ENCODE data around the gene SERP2. TPM values are rescaled to one million over a fixed set of nuclear protein-coding genes. Genes with fewer than 3 reads are reported as not detected.

Gene SERP2
- total and polyA plus RNA-seq, 9 of the 15 experiments (the other 6 are each of a cell fraction or from before 2014, with no cell fraction given): 0.13 TPM; not detected in 8

DNA sequence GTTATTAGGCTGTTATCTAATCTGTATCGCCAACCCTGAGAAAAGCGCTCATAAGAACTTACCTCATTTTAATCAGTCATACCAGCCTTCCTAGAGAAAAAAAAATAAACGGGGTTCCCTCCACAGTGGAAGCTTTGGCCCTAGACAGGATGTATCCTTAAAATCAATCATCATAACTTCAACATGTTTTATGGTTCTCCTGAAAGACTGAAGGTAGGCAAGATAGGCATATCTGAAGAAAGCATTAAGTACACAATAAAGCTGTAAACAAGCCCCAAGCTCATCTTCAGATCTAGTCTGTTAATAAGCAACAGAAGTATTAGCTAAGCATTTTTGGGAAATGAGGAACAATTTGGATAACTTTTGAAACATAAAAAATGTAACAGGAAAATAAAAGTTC, 18.7 kb upstream of the SERP2 start (continued):
- TF ChIP-seq, protein P1, sequence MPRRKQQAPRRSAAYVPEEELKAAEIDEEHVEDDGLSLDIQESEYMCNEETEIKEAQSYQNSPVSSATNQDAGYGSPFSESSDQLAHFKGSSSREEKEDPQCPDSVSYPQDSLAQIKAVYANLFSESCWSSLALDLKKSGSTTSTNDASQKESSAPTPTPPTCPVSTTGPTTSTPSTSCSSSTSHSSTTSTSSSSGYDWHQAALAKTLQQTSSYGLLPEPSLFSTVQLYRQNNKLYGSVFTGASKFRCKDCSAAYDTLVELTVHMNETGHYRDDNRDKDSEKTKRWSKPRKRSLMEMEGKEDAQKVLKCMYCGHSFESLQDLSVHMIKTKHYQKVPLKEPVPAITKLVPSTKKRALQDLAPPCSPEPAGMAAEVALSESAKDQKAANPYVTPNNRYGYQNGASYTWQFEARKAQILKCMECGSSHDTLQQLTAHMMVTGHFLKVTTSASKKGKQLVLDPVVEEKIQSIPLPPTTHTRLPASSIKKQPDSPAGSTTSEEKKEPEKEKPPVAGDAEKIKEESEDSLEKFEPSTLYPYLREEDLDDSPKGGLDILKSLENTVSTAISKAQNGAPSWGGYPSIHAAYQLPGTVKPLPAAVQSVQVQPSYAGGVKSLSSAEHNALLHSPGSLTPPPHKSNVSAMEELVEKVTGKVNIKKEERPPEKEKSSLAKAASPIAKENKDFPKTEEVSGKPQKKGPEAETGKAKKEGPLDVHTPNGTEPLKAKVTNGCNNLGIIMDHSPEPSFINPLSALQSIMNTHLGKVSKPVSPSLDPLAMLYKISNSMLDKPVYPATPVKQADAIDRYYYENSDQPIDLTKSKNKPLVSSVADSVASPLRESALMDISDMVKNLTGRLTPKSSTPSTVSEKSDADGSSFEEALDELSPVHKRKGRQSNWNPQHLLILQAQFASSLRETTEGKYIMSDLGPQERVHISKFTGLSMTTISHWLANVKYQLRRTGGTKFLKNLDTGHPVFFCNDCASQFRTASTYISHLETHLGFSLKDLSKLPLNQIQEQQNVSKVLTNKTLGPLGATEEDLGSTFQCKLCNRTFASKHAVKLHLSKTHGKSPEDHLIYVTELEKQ (CRISPR knock-in tag; IDR thresholded peaks at IDR 0.05): no peak
- TF ChIP-seq ZZZ3 (IDR thresholded peaks at IDR 0.05) (no peak), ETS2 (tag; IDR thresholded peaks at IDR 0.05; ENCODE audit: borderline replicate concordance, poor library complexity, severe bottlenecking) (no peak), ZBTB8A (IDR thresholded peaks at IDR 0.05; ENCODE audit: partially characterized antibody) (no peak), BRCA1 (IDR thresholded peaks at IDR 0.05) (no peak), BRCA1 (CRISPR knock-in tag; IDR thresholded peaks at IDR 0.05) (no peak), SOX6 (IDR thresholded peaks at IDR 0.05) (peak; percentile 30; the same call in 1 of the 2 replicates), ZNF589 (CRISPR knock-in tag; IDR thresholded peaks at IDR 0.05; ENCODE audit: low read depth) (no peak), HSF4 (CRISPR knock-in tag; IDR thresholded peaks at IDR 0.05; ENCODE audit: borderline replicate concordance) (no peak), TAF1 (IDR thresholded peaks at IDR 0.05; ENCODE audit: control insufficient read depth, extremely low read depth, insufficient read depth, low read length, severe bottlenecking) (no peak), LEF1 (IDR thresholded peaks at IDR 0.05) (peak; percentile 37; the same call in 1 of the 2 replicates), MCM5 (IDR thresholded peaks at IDR 0.05; ENCODE audit: low read depth) (no peak)
- TF ChIP-seq, protein P2, sequence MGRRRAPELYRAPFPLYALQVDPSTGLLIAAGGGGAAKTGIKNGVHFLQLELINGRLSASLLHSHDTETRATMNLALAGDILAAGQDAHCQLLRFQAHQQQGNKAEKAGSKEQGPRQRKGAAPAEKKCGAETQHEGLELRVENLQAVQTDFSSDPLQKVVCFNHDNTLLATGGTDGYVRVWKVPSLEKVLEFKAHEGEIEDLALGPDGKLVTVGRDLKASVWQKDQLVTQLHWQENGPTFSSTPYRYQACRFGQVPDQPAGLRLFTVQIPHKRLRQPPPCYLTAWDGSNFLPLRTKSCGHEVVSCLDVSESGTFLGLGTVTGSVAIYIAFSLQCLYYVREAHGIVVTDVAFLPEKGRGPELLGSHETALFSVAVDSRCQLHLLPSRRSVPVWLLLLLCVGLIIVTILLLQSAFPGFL (CRISPR knock-in tag; IDR thresholded peaks at IDR 0.05): no peak
- TF ChIP-seq, protein P3, sequence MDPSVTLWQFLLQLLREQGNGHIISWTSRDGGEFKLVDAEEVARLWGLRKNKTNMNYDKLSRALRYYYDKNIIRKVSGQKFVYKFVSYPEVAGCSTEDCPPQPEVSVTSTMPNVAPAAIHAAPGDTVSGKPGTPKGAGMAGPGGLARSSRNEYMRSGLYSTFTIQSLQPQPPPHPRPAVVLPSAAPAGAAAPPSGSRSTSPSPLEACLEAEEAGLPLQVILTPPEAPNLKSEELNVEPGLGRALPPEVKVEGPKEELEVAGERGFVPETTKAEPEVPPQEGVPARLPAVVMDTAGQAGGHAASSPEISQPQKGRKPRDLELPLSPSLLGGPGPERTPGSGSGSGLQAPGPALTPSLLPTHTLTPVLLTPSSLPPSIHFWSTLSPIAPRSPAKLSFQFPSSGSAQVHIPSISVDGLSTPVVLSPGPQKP (CRISPR knock-in tag; IDR thresholded peaks at IDR 0.05): no peak
- TF ChIP-seq, protein P4, sequence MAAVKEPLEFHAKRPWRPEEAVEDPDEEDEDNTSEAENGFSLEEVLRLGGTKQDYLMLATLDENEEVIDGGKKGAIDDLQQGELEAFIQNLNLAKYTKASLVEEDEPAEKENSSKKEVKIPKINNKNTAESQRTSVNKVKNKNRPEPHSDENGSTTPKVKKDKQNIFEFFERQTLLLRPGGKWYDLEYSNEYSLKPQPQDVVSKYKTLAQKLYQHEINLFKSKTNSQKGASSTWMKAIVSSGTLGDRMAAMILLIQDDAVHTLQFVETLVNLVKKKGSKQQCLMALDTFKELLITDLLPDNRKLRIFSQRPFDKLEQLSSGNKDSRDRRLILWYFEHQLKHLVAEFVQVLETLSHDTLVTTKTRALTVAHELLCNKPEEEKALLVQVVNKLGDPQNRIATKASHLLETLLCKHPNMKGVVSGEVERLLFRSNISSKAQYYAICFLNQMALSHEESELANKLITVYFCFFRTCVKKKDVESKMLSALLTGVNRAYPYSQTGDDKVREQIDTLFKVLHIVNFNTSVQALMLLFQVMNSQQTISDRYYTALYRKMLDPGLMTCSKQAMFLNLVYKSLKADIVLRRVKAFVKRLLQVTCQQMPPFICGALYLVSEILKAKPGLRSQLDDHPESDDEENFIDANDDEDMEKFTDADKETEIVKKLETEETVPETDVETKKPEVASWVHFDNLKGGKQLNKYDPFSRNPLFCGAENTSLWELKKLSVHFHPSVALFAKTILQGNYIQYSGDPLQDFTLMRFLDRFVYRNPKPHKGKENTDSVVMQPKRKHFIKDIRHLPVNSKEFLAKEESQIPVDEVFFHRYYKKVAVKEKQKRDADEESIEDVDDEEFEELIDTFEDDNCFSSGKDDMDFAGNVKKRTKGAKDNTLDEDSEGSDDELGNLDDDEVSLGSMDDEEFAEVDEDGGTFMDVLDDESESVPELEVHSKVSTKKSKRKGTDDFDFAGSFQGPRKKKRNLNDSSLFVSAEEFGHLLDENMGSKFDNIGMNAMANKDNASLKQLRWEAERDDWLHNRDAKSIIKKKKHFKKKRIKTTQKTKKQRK (IDR thresholded peaks at IDR 0.05; ENCODE audit: borderline replicate concordance, low read depth, low read length): no peak
- TF ChIP-seq, protein P5, sequence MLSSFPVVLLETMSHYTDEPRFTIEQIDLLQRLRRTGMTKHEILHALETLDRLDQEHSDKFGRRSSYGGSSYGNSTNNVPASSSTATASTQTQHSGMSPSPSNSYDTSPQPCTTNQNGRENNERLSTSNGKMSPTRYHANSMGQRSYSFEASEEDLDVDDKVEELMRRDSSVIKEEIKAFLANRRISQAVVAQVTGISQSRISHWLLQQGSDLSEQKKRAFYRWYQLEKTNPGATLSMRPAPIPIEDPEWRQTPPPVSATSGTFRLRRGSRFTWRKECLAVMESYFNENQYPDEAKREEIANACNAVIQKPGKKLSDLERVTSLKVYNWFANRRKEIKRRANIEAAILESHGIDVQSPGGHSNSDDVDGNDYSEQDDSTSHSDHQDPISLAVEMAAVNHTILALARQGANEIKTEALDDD (IDR thresholded peaks at IDR 0.05): no peak
- TF ChIP-seq, protein P6, sequence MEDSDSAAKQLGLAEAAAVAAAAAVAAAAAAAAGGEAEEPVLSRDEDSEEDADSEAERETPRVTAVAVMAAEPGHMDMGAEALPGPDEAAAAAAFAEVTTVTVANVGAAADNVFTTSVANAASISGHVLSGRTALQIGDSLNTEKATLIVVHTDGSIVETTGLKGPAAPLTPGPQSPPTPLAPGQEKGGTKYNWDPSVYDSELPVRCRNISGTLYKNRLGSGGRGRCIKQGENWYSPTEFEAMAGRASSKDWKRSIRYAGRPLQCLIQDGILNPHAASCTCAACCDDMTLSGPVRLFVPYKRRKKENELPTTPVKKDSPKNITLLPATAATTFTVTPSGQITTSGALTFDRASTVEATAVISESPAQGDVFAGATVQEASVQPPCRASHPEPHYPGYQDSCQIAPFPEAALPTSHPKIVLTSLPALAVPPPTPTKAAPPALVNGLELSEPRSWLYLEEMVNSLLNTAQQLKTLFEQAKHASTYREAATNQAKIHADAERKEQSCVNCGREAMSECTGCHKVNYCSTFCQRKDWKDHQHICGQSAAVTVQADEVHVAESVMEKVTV (CRISPR knock-in tag; IDR thresholded peaks at IDR 0.05): no peak

Measured in K562 (cell line).